Neural crest cell (in vitro differentiated cells): ENCODE results near the gene TEAD1. TPM values are rescaled to one million over a fixed set of nuclear protein-coding genes. Genes with fewer than 3 reads are reported as not detected.

ENCODE experiments used
- DNase-seq: peaks from one replicate; pipeline ENCODE4 v3.0.0; 2021; ENCODE audit warnings: low read depth, mixed read lengths, low spot score
- H3K27ac Mint-ChIP-seq: one replicate; pipeline ENCODE4 v1.8.0; 2021; ENCODE audit warnings: mild to moderate bottlenecking, mixed read lengths; ENCODE audit not compliant: unreplicated experiment
- H3K27me3 Mint-ChIP-seq: 2 replicates; pipeline ENCODE4 v1.8.0; 2021; ENCODE audit warnings: low read depth, mild to moderate bottlenecking, mixed read lengths
- H3K36me3 Mint-ChIP-seq: 2 replicates; pipeline ENCODE4 v1.8.0; 2021; ENCODE audit warnings: low read depth, mild to moderate bottlenecking, mixed read lengths
- H3K4me1 Mint-ChIP-seq: 2 replicates; pipeline ENCODE4 v1.8.0; 2021; ENCODE audit warnings: mixed read lengths
- H3K4me3 Mint-ChIP-seq: one replicate; pipeline ENCODE4 v1.8.0; 2021; ENCODE audit warnings: mild to moderate bottlenecking, mixed read lengths
- H3K9me3 Mint-ChIP-seq: 2 replicates; pipeline ENCODE4 v1.8.0; 2021; ENCODE audit warnings: mixed read lengths
- total RNA-seq: library from RNA; stranded (reverse); gene quantifications from 2 replicates; pipeline ENCODE4 v1.2.1, GENCODE V29; 2021
- TF ChIP-seq, protein P1 (sequence below): fragments of 200-600 bp; sonication (generic); conservative IDR thresholded peaks from 2 replicates; pipeline ENCODE4 v1.5.0; 2021; ENCODE audit warnings: antibody characterized with exemption, mild to moderate bottlenecking

TEAD1 gene
- total RNA-seq, 1 donor from 2014 or later, result 84.1 TPM

DNA sequence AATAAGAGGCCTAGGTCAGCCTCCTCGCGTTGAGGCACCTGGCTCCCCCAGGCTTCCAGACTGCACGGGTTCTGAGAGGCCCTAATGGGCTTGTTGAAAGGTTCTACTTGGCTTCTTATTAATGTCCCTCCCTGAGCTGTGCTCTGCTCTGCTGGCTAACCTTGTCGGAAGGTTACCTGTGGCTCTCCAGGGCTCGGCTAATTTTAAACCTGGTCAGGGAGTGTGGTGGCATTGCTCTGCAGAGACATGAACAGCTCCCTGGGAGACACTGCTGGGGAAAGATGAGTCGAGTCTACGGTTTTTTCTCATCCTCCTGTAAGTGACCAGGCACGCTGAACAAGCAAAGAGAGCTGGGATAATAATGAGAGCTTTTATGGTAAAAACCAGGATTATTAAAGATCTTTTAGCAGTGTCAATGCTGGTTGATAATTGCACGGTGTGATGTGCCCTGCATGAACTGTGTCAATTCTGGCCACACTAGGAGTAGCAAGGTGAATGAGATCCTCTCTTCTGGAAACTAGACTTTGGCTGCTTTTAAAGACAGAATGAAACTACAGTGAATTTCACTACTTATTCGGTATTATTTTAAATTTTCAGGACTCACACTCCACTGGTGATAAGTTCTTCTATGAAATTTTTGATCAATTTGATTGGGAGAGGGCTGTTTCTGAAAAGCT is 70.7 kb downstream of the TEAD1 start:
- Mint-ChIP-seq H3K27me3 (no peaks in the 10 kb centered on the region), H3K27ac (no peak overlapping the region), H3K36me3 (no peaks in the 10 kb centered on the region), H3K4me3 (no peak overlapping the region), H3K9me3 (no peaks in the 10 kb centered on the region), H3K4me1 (peaks cover 48% of the 10 kb centered on the region)
- TF ChIP-seq, protein P1, sequence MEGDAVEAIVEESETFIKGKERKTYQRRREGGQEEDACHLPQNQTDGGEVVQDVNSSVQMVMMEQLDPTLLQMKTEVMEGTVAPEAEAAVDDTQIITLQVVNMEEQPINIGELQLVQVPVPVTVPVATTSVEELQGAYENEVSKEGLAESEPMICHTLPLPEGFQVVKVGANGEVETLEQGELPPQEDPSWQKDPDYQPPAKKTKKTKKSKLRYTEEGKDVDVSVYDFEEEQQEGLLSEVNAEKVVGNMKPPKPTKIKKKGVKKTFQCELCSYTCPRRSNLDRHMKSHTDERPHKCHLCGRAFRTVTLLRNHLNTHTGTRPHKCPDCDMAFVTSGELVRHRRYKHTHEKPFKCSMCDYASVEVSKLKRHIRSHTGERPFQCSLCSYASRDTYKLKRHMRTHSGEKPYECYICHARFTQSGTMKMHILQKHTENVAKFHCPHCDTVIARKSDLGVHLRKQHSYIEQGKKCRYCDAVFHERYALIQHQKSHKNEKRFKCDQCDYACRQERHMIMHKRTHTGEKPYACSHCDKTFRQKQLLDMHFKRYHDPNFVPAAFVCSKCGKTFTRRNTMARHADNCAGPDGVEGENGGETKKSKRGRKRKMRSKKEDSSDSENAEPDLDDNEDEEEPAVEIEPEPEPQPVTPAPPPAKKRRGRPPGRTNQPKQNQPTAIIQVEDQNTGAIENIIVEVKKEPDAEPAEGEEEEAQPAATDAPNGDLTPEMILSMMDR, result no peak
- DNase-seq, result no peak

DNA sequence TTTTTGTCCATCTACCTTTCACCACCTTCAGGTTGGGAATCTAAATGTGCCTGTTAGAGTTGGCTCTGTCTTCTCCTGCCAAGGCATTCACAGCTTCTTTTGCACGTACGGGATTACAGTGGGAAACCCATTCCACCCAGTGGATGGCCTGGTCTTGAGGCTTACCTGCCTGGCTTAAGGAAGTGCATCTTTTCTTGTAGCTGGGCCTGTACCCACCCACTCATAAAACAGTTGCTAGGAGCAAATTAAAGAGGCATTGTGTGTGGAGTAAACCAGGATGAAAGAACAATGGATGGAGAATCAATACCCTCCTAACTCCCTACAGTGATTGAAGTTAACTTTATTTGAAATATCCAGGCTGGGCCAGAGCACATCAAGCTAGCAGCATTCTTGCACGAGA is 71.6 kb downstream of the TEAD1 start:
- peak overlapping the region; percentile 48 for H3K27ac Mint-ChIP-seq
- H3K9me3 Mint-ChIP-seq, result no peaks in the 10 kb centered on the region
- TF ChIP-seq, protein P1, result no peak
- H3K4me3 Mint-ChIP-seq, result no peak overlapping the region
- peaks cover 54% of the 10 kb centered on the region for H3K4me1 Mint-ChIP-seq
- no peaks in the 10 kb centered on the region for H3K36me3 Mint-ChIP-seq
- H3K27me3 Mint-ChIP-seq, result no peaks in the 10 kb centered on the region
- no peak for DNase-seq

DNA sequence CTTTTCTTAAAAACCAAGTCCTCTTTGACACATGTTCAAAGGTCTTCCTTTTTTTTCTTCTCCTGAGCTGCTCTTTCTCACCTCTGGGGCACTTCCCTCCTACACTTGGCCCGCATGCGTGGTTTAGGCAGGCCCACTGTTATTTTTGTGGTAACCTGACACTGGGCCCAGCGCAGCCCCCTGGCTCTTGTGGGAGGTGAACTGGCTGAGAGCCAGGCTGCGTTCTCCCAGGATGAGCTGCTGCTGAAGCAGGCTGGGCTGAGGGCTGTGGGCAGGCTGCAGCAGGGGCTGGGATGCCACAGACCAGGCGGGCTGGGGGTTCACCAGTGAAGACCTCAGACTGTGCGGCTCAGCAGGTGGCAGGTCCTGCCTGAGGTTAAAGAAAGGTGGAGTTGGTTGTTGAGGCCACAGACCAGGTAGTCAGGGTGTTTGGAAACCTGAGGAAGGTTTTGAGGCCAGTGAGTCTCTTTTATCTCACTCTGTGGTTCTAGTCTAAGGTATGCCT is 72.4 kb downstream of the TEAD1 start:
- Mint-ChIP-seq H3K4me3 (peak overlapping the region; percentile 57), H3K36me3 (no peaks in the 10 kb centered on the region), H3K9me3 (no peaks in the 10 kb centered on the region), H3K27ac (no peak overlapping the region), H3K4me1 (peaks cover 60% of the 10 kb centered on the region), H3K27me3 (no peaks in the 10 kb centered on the region)
- TF ChIP-seq, protein P1, result no peak
- DNase-seq, result peak; percentile 37

DNA sequence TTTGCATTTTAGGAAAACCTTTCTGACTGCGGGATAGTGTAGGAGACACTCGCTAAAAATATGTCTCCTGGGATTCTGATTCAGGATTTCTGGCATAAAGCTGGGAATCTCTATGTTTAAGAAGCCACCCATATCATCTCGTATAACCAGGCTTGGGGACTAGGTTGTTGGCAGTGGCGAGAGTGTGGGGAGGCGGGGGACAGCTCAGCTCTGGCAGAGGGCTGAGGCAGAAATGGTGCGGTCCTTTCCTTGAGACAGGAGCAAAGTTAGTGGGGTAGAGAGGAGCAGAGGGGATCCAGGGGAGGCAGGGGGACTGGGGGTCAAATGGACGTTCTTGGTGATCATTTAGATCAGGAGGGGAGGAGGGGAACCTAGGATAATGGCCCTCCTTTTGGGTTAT is 74.3 kb downstream of the TEAD1 start:
- Mint-ChIP-seq H3K27me3 (no peaks in the 10 kb centered on the region), H3K4me1 (peaks cover 69% of the 10 kb centered on the region), H3K36me3 (no peaks in the 10 kb centered on the region), H3K4me3 (no peak overlapping the region), H3K9me3 (no peaks in the 10 kb centered on the region), H3K27ac (peak overlapping the region; percentile 82)
- DNase-seq, result no peak
- TF ChIP-seq, protein P1, result no peak

DNA sequence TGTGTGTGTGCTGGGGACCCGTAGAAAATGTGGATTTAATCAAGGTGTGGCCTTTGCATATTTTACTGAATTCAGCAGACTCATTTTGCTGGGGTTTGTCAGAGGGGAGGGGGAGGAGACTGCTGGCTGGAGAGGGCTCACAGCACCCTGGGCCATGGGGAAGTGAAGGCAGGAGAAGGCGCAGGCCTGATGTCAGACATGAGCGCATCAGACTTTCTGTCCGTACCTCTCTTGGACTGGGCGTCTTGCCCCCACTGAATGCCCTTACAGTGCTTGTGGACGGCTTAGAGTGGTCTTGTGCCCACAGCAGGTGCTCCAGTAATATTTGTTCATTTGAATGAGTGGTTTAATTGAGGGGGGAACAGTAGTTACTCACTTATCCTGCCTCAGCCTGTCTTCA is 75.2 kb downstream of the TEAD1 start:
- H3K27ac Mint-ChIP-seq, result peak overlapping the region; percentile 19
- no peaks in the 10 kb centered on the region for H3K36me3 Mint-ChIP-seq
- H3K4me1 Mint-ChIP-seq, result peaks cover 73% of the 10 kb centered on the region
- no peaks in the 10 kb centered on the region for H3K27me3 Mint-ChIP-seq
- no peak for DNase-seq
- TF ChIP-seq, protein P1, result no peak
- H3K9me3 Mint-ChIP-seq, result no peaks in the 10 kb centered on the region
- no peak overlapping the region for H3K4me3 Mint-ChIP-seq
